ENCODE data around the gene OR4S2. TPM values are rescaled to one million over a fixed set of nuclear protein-coding genes. Genes with fewer than 3 reads are reported as not detected.

The OR4S2 gene
- total RNA-seq, 1 donor = not detected

Other genes with a start within 250 kb of the OR4S2 start
- gene OR4C15, start 93.9 kb upstream of the OR4S2 start, total RNA-seq = not detected
- not detected for gene OR4C16, start 76.2 kb upstream of the OR4S2 start, total RNA-seq
- not detected for gene OR4C11, start 40.7 kb upstream of the OR4S2 start, total RNA-seq
- not detected for gene OR4P4, start 13.2 kb upstream of the OR4S2 start, total RNA-seq
- 0.21 TPM for gene OR4C6, start 13.9 kb downstream of the OR4S2 start, total RNA-seq
- not detected for gene OR5D13, start 125.1 kb downstream of the OR4S2 start, total RNA-seq
- gene OR5D14, start 147.2 kb downstream of the OR4S2 start, total RNA-seq = not detected
- gene OR5L1, start 163.0 kb downstream of the OR4S2 start, total RNA-seq = not detected
- gene OR5D18, start 171.3 kb downstream of the OR4S2 start, total RNA-seq = not detected
- gene OR5L2, start 178.9 kb downstream of the OR4S2 start, total RNA-seq = not detected
- gene OR5D16, start 190.4 kb downstream of the OR4S2 start, total RNA-seq = not detected
- gene TRIM51, start 235.0 kb downstream of the OR4S2 start, total RNA-seq = not detected